Gastroesophageal sphincter (tissue), 3 donors: ENCODE measurements around the gene WHAMM.

Experiments
- POLR2A ChIP-seq, 2 donors: fragments of 450-650 bp; IDR thresholded peaks; one replicate each; pipeline ENCODE4 v1.6.1; 2017; ENCODE audit warnings: antibody characterized with exemption in 2 of 2, mild to moderate bottlenecking in 2 of 2, moderate library complexity in 1 of 2
- POLR2AphosphoS5 ChIP-seq: sonication (generic); formaldehyde crosslinking; IDR thresholded peaks from one replicate; pipeline ENCODE4 v1.6.1; 2017; ENCODE audit warnings: antibody characterized with exemption
- TF ChIP-seq, protein P1 (sequence below), 4 experiments: fragments of 200-600 bp in 2 of 4; fragments of 450-650 bp in 2 of 4; sonication (generic) in 1 of 4; IDR thresholded peaks; one replicate each; pipeline ENCODE4 v1.5.1; 2017 to 2019; ENCODE audit warnings: antibody characterized with exemption in 4 of 4, mild to moderate bottlenecking in 2 of 4, moderate library complexity in 2 of 4

DNA sequence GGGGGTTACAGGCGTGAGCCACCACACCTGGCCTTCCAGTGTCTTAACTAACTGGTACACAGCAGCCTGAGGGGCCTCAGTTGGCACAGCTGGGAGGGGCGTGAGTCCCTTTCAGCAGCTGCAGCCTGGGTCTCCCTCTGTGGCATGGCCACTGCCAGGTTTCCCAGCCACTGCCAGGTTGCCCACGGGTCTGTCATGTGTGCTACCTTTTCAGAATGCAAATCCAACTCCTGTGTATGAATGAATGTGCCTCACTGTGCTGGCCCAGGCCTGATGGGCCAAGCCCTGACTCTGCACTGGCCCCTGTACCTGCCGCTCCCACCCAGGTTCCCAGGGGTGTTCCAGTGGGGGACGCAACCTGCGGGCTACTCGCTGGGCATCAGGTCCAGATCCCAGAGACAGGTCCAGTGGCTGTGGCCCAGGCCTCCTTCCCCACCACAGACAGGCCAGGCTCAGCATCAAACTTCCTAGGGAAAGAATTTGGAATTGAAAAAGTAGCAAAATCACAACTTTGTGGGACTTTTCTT lies 26.0 kb downstream of the WHAMM start:
- TF ChIP-seq, protein P1, sequence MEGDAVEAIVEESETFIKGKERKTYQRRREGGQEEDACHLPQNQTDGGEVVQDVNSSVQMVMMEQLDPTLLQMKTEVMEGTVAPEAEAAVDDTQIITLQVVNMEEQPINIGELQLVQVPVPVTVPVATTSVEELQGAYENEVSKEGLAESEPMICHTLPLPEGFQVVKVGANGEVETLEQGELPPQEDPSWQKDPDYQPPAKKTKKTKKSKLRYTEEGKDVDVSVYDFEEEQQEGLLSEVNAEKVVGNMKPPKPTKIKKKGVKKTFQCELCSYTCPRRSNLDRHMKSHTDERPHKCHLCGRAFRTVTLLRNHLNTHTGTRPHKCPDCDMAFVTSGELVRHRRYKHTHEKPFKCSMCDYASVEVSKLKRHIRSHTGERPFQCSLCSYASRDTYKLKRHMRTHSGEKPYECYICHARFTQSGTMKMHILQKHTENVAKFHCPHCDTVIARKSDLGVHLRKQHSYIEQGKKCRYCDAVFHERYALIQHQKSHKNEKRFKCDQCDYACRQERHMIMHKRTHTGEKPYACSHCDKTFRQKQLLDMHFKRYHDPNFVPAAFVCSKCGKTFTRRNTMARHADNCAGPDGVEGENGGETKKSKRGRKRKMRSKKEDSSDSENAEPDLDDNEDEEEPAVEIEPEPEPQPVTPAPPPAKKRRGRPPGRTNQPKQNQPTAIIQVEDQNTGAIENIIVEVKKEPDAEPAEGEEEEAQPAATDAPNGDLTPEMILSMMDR (IDR thresholded peaks at IDR 0.05) = no peak
- no peak for TF ChIP-seq POLR2AphosphoS5
- TF ChIP-seq POLR2A (IDR thresholded peaks at IDR 0.05) = no peak
